HG03095 (cell line): ENCODE results near the gene MAGEC2.

Experiments
- ATAC-seq: cut with Tn5 transposase; IDR thresholded peaks from one replicate; pipeline ENCODE4 v1.9.1; 2021; ENCODE audit warnings: moderate library complexity; ENCODE audit not compliant: unreplicated experiment

MAGEC2 gene

GRCh38 chrX:142204522-142205433 is at the start of gene MAGEC2:
TSS of gene MAGEC2 (minus strand) at chrX:142205290. CDS start at chrX:142203987, 1,303 bp downstream.
- ATAC-seq, result no peak

GRCh38 chrX:142251680-142252079 is 46.6 kb upstream of the MAGEC2 start:
- ATAC-seq, result no peak

GRCh38 chrX:142251202-142251601 is 46.1 kb upstream of the MAGEC2 start:
- no peak for ATAC-seq

GRCh38 chrX:142250502-142250901 is 45.4 kb upstream of the MAGEC2 start:
- ATAC-seq, result no peak

- no peak for ATAC-seq
Observed at GRCh38 chrX:142249721-142250120, 44.6 kb upstream of the MAGEC2 start.

GRCh38 chrX:142244568-142244967 is 39.5 kb upstream of the MAGEC2 start:
- no peak for ATAC-seq

- ATAC-seq, result no peak
Observed at GRCh38 chrX:142238536-142238935, 33.4 kb upstream of the MAGEC2 start.

GRCh38 chrX:142233400-142233799 is 28.3 kb upstream of the MAGEC2 start:
- ATAC-seq, result no peak

- ATAC-seq, result no peak
Observed at GRCh38 chrX:142214081-142214480, 9.0 kb upstream of the MAGEC2 start.

- ATAC-seq, result no peak
Observed at GRCh38 chrX:142201113-142201512, 4.0 kb downstream of the MAGEC2 start.

- ATAC-seq, result no peak
Observed at GRCh38 chrX:142186103-142186502, 19.0 kb downstream of the MAGEC2 start.

GRCh38 chrX:142184756-142185602 is 20.1 kb downstream of the MAGEC2 start:
- no peak for ATAC-seq

GRCh38 chrX:142156567-142156966 is 48.5 kb downstream of the MAGEC2 start:
- no peak for ATAC-seq
